Lower leg skin (tissue), 4 donors: ENCODE results near the gene TMEM161A. TPM values are rescaled to one million over a fixed set of nuclear protein-coding genes. Genes with fewer than 3 reads are reported as not detected.
"Not testable (repeated sequence)": the region's sequence is repeated elsewhere in the genome, so short reads cannot be mapped to it uniquely, and the experiment has no call there.

Experiments
- DNase-seq, 2 donors: peaks; one replicate each; pipeline ENCODE4 v3.0.0-alpha.2; 2019; ENCODE audit warnings: low spot score in 2 of 2
- H3K4me3 ChIP-seq: fragments of 200-600 bp; sonication (generic); 2 replicates; pipeline ENCODE4 v1.5.1; 2017; ENCODE audit warnings: mild to moderate bottlenecking, low read depth; ENCODE audit not compliant: poor library complexity, severe bottlenecking
- CTCF ChIP-seq, 3 donors: fragments of 450-650 bp; IDR thresholded peaks; one replicate each; pipeline ENCODE4 v1.5.1; 2016; ENCODE audit warnings: antibody characterized with exemption in 3 of 3, mild to moderate bottlenecking in 3 of 3, moderate library complexity in 2 of 3
- POLR2A ChIP-seq, 2 donors: fragments of 450-650 bp; IDR thresholded peaks; one replicate each; pipeline ENCODE4 v1.6.1; 2016 to 2017; ENCODE audit warnings: antibody characterized with exemption in 2 of 2, mild to moderate bottlenecking in 1 of 2, moderate library complexity in 1 of 2
- WGBS, 2 donors: methylation state at CpG; one replicate each; pipeline ENCODE4 v1.1.5; 2018; 5-methylcytosine and 5-hydroxymethylcytosine counted together
- intact Hi-C: fragments of 100-400 bp; cut with DNase I; formaldehyde crosslinking; loops from one replicate; pipeline ENCODE4 v1.15.0; 2023; ENCODE audit warnings: low total_unique reads
- total RNA-seq, 4 donors: library from RNA; depleted of rRNA; stranded (reverse); fragments of >200 nt; gene quantifications; one replicate each; pipeline ENCODE4 v1.1.0, GENCODE V29; 2016

TMEM161A gene
- total RNA-seq, 4 donors from 2014 or later = 25.7 to 30.1 (median 27.9) TPM

DNA sequence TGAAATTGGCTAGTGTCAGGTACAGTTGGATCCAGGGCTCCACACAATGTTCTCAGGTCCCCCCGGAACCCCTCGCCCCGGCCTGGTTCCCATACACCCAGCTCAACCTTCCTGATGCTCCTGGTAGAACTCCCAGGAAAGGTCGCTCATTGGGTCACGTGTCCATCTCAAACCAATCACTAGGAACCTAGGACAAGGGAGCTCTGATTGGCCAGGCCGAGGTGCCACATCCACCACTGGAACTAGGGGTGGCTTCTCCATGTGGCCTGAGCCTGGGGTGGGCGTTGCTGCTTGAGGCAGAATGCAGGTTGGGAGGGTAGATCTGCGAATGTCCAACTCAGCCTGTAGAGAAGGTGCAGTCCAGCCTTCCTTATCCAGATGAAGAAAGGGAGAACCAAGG lies 38.7 kb upstream of the TMEM161A start:
- DNase-seq = no peak
- H3K4me3 ChIP-seq = no peak overlapping the region
- TF ChIP-seq CTCF (IDR thresholded peaks at IDR 0.05) (no peak), POLR2A (IDR thresholded peaks at IDR 0.05) (no peak)
- intact Hi-C loops = no loop called here
- WGBS, 2 donors = 84 to 89% methylated on average over 8 of the region's 8 CpGs

DNA sequence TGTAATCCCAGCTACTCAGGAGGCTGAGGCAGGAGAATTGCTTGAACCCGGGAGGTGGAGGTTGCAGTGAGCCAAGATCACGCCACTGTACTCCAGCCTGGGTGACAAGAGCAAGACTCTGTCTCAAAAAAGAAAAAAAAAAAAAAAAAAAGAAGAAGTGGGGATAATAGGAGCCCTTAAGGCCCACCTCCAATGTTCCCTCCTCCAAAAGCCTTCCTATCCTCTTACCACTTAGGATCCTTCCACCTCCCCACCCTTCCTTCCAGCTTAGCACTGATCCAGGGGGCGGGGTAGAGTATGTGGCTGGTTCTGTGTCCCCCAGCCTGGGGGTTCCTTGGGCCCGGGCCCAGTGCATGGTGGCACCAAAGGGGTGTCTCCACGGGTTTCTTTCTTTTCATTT lies 35.0 kb upstream of the TMEM161A start:
- 82 to 85% methylated on average over 5 of the region's 5 CpGs for WGBS, 2 donors
- intact Hi-C loops, H3K4me3 ChIP-seq, DNase-seq: not testable (repeated sequence)

DNA sequence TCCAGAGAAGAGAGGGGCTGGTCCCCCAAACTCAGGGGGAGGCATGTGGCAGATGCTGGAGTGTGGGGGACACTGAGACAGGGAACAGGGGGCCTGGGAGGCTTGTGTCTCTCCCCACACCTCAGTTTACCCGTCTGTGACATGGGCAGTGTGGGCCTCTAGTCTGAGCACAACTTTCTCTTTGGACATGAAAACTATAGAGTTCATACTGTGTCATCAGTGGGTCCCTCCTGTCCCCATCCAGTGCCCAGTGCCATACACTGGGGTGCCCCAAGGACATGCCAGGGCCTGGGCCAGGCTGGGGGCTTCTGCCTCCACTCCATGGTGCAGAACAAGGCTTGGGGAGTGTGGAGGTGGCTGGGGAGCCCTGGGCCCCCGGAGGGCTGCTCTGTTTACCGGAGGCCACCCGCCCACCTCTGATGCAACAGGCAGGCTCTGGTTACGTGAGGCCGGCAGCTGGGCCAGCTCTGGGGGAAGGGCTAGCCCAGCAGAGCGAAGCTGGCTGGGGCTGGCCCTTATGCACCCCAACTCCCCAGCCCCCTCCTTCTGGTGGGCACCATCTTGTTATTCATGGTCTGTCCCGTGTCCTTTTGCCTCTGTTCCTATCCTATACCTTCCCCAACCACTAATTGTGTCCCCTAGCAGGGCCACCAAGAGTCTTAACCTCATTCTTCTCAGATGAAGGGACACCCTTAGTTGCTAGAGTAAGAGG lies 33.7 kb upstream of the TMEM161A start:
- intact Hi-C loops = no loop called here
- DNase-seq = no peak
- 74 to 81% methylated on average over 7 to 8 of the region's 8 CpGs for whole genome bisulfite sequencing, 2 donors
- no peak for TF ChIP-seq CTCF (IDR thresholded peaks at IDR 0.05)
- TF ChIP-seq POLR2A (IDR thresholded peaks at IDR 0.05) = no peak
- H3K4me3 ChIP-seq = no peak overlapping the region

GRCh38 chr19:19170873-19171672 lies 32.8 kb upstream of the TMEM161A start:
- intact Hi-C loops = no loop called here
- DNase-seq = no peak
- no peak overlapping the region for H3K4me3 ChIP-seq
- WGBS, 2 donors = 82 to 91% methylated on average over 6 of the region's 6 CpGs
- no peak for TF ChIP-seq POLR2A (IDR thresholded peaks at IDR 0.05)
- TF ChIP-seq CTCF (IDR thresholded peaks at IDR 0.05) = no peak

DNA sequence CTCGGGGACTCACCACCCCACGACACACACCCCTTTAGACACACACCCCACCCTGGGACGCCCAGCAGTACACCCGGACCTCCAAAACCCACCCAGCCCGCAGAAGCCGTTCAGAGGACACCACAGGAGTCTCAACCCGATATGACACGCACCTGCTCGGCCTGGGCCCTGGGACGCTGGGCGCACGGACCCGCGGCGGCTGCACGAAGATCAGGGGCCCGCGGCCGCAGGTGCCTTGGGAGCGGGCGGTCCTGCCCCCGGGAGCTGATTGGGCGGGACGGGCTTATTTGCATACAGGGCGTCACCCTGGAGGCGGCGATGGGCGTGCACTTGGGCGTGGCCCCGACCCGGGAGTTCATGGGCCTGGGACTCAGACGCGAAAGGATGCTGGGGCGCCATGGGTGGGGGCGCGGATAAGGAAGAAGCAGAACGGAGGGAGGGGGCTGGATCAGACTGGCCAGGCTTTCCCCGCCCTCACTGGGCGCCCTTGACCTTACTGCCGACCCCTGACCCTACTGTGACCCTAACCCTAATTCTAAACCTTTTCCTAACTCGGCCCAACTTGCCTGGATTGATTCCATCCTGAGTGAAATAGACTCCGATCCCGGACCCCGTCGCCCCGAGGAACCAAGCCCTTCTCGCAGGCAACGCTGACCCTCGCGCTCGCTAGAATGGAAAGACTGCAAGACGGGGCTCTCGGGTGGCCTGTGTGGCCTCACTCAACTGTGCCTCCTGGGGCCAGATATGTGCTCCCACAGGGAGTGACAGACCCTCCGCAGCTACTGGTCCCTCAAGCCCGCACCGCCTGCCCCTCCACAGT lies 32.0 kb upstream of the TMEM161A start, which contains the start of gene MEF2B:
TSS of gene MEF2B (minus strand) at position 211 of the 820 bp plus-strand sequence. CDS start 19,528 bp downstream, outside the sequence.
- intact Hi-C loops = no loop called here
- peak; percentile 61 to 92 for DNase-seq
- TF ChIP-seq POLR2A (IDR thresholded peaks at IDR 0.05) = no peak
- TF ChIP-seq CTCF (IDR thresholded peaks at IDR 0.05) = no peak
- H3K4me3 ChIP-seq = no peak within 1 kb of the TSS
- WGBS, 2 donors = 19% methylated on average over 52 to 56 of the region's 56 CpGs
